GM18867 (cell line): ENCODE measurements around the gene TLR8.
"Not testable (repeated sequence)": the region's sequence is repeated elsewhere in the genome, so short reads cannot be mapped to it uniquely, and the experiment has no call there.

Experiments used
- ATAC-seq: cut with Tn5 transposase; IDR thresholded peaks from one replicate; pipeline ENCODE4 v1.9.1; 2021; ENCODE audit warnings: mild to moderate bottlenecking, moderate library complexity; ENCODE audit not compliant: unreplicated experiment

Gene TLR8

DNA sequence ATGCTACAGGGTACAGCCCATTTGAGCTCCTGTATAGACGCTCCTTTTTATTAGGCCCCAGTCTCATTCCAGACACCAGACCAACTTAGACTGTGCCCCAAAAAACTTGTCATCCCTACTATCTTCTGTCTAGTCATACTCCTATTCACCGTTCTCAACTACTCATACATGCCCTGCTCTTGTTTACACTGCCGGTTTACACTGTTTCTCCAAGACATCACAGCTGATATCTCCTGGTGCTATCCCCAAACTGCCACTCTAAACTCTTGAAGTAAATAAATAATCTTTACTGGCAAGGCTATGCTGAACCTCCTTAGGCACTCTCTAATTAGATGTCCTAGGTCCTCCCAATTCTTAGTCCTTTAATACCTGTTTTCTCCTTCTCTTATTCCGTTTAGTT is 38.0 kb downstream of the TLR8 start:
- ATAC-seq = not testable (repeated sequence)

- ATAC-seq = no peak
Observed at GRCh38 chrX:12945494-12945893, 39.1 kb downstream of the TLR8 start.

GRCh38 chrX:12946406-12946805 is 40.0 kb downstream of the TLR8 start:
- no peak for ATAC-seq

- peak; percentile 37 for ATAC-seq
Observed at GRCh38 chrX:12946838-12947544, 40.6 kb downstream of the TLR8 start.

DNA sequence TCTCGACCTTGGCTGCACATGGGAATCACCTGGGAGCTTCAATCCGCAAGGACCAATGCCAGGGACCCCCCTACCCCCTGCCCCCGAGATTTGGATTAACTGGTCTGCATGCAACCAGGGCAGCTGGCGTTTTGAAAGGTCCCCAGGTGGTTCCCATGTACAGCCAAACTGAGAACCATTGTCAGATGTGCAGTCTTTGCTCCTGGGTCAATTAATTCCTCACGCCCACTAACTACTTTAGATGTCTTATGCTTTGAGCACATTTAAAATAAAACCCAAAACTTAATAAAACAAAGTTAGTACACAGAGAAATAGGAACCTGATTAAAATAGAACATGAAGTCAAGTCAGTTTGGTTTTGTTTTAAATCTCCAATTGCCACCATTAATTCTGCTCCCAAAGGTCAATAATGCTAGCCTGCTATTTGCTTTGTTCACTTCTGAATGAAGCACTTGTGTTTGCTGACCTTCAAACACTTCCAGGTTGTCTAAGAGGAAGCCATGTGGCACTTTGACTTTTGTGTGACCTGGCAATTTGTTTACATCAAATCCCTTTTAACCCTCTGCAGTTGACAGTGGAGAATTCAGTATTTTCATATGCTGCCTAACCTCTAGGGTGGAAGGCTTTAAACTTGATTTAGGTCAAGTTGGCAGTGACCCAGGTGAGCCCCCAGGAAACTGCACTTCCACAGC is 41.3 kb downstream of the TLR8 start:
- ATAC-seq = no peak

DNA sequence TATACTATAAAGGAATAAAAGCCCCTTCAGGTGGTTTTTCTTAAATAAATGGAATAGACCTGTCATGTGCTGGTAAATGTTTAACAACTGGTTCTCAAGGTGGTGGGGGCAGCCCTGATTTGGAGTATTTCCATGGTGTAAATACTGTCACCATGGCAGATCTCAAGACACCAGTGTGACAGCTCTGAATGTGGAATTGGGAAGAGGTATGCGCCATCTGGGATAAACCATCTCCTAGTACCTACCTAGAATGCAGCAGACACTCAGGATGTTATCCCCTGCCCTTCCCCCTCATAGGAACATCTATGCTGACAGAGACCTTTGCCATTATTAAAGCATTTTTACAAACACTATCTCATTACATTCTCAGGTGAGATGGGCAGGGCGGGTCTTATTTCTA is 42.1 kb downstream of the TLR8 start:
- ATAC-seq = no peak

DNA sequence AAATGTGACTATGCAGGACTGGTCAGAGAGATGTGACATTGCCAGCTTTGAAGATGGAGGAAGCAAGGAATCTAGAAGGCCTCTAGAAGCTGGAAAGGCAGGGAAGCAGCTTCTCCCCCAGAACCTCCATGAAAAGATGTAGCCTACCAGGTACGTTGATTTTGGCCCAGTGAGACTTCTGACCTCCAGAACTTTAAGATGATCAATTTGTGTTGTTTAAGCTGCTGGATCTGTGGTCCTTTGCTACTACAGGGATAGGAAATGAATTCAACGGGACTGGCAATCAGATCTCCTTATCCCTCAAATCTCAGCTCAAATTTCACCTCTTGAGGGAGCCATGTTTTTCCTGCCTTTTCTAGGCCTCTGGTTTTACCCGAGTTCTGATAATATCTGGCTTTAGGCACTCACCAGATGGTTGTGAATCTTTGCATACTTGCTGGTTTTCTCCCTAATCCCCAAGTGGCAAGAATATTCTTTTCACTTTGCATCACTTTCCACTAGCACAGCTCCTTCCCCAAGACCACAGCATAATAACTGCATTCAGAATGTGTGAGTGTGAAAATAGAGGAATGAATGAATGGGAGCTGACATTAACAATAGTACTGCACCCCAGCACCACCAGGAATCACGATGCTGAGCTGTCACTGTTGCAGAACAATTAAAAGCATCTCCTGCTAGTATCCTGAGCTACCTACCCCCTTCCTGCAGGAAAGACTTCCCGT is 42.9 kb downstream of the TLR8 start:
- no peak for ATAC-seq

DNA sequence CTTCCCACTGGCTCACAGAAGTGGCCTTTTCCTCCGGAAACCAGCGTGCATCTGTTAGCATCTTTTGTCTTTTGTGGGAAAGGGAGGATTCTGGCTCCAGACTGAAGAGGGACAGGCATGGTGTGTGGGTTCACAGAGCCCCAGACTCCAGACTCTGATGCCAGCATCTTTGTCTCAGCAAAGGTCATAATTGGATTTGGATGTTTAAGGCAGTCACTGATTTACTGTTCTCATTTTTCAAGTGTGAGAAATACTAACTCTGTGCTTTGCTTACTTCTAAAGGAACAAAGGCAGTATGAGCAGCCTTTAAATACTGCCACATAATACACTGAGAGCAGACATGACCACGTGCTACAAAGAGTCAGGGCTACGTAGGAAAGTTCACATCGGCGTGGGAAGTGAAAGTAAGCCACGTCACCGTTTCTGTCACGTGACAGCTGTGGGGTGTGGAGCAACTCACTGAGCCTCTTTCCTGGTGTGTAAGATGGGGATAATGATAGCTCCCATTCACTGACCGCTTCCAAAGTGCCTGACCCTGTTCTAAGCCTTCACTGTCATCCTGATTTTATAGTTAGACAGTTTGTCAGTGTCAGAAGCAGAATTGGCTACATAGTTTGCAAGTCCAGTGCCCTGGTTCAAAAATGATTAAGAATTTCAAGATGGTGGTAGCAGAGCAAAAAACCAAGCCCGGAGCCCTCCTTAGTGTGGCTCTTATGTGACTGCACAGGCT is 43.7 kb downstream of the TLR8 start:
- peak; percentile 72 for ATAC-seq

DNA sequence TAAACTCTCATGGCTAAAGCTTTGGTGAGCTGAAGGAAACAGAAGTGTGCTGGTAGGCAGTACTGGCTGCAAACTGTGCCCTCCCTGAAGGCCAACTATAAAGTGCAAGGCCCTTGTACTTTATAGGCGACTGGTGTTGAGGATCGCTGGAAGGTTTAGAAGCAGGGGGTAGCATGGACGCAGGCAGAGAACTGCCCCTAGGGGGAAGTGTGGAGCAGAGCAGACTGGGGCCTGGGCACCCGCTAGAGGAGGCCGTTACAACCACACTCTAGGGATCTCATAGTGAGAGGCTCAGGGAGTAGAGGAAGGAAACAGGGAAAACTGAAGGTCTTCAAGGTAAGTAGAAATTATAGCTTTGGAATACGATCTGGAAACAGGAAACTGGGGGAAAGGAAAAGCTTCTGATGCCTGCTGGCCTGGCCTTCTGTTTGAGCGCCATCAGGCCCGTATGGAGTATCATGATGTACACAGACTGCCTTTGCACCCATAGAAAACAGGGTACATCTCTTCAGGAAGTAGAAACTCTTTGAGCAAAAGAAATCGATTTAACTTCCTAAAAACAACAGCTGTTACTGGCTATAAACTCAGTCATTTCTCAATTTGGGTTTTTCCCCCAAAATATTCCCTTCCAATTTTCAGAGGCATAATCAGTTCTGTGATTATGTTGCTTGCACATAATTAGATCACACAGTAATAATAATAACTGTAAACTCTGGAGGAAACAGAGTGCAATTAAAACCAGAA is 44.6 kb downstream of the TLR8 start:
- peak; percentile 55 for ATAC-seq

DNA sequence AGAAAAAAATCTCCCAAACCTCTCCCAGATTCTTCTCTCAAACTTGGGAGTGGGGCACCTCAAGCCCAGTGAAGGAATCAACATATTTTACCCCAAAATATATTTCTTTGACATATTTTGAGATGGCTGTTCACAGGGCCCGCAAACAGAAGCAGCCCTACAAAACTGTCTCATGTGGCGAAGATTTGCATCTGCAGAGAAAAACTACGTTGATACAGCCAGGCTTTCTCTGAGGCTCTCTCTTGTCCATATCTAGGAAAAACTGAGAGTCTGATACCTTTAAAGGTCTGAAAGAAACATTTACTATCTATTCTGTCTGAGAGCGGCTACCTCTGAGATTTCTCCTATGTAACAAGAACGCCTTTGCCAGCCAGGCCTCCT is 45.2 kb downstream of the TLR8 start:
- ATAC-seq = no peak

DNA sequence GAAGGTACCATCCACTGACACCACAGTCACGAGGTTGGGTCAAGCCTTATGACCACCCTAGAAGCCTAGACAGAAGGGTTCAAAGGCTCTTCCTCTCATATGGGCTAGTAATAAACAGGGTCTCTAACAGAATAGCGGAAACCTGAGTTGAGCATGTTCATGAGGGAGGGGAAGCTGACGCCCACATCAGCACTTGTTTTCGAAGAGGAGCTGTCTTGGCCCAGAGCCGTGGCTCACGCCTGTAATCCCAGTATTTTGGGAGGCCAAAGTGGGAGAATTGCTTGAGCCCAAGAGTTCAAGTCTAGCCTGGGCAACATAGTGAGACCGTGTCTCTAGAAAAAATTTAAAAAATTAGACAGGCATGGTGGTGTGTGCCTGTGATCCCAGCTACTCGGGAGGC is 47.0 kb downstream of the TLR8 start:
- no peak for ATAC-seq

GRCh38 chrX:12954376-12954775 is 48.0 kb downstream of the TLR8 start:
- no peak for ATAC-seq

- ATAC-seq = no peak
Observed at GRCh38 chrX:12954981-12955380, 48.6 kb downstream of the TLR8 start.

- peak; percentile 52 for ATAC-seq
Observed at GRCh38 chrX:12955882-12956703, 49.7 kb downstream of the TLR8 start.

- ATAC-seq = peak; percentile 88
Observed at GRCh38 chrX:12956704-12957534, 50.5 kb downstream of the TLR8 start.

DNA sequence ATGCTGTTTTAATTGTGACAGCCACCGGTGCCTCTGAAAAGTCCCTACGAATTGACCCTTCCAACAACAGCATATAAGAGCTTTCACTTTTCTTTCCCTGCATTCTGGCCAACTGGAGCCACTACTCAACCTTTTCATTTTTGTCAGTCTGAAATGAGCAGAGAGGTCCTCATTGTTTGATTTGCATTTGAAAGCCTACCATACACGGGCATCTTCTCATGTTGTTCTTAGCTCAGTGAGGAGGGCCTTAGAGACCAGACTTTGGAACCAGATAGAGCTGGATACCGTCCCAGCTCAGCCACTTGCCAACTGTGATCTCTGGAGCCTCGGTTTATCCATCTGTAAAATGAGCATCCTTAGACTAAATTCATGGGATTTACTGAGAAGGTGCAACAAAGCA is 51.6 kb downstream of the TLR8 start:
- ATAC-seq = no peak

DNA sequence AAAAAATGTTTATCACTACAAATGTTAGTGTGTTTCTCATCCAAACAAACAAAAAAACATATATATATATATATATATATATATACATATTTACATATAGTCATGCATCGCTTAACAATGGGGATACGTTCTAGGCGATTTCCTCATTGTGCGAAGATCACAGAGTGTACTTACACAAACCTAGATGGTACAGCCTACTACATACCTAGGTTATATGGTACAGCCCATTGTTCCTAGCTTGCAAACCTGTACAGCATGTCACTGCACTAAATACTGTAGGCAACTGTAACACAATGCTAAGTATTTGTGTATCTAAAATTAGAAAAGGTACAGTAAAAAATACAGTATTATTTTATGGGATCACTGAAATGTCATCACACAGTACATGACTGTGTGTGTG is 52.0 kb downstream of the TLR8 start:
- ATAC-seq = no peak

- no peak for ATAC-seq
Observed at GRCh38 chrX:12961196-12961718, 54.8 kb downstream of the TLR8 start.

GRCh38 chrX:12962041-12962504 is 55.7 kb downstream of the TLR8 start:
- peak; percentile 32 for ATAC-seq
